Lung (tissue), 12 donors: ENCODE results near the gene TBCD. TPM values are rescaled to one million over a fixed set of nuclear protein-coding genes. Genes with fewer than 3 reads are reported as not detected.

ENCODE experiments used
- ATAC-seq: fragments of 200-7000 bp; cut with Tn5 transposase; one replicate; pipeline ENCODE4 v1.9.1; 2020; ENCODE audit warnings: moderate number of reproducible peaks; ENCODE audit not compliant: insufficient read depth, low FRiP score
- DNase-seq, 3 donors: peaks; one replicate each; pipeline ENCODE4 v3.0.0-alpha.2; 2013 to 2017
- H3K27ac ChIP-seq, 2 donors: one replicate each; pipeline ENCODE4 v1.5.1; 2013; ENCODE audit warnings: mild to moderate bottlenecking in 2 of 2, moderate library complexity in 2 of 2, control low read depth in 1 of 2, inconsistent platforms in 1 of 2, low read depth in 1 of 2, low read length in 1 of 2
- H3K27me3 ChIP-seq, 3 donors: one replicate each; pipeline ENCODE4 v1.5.1; 2013; ENCODE audit warnings: low read length in 2 of 3; ENCODE audit not compliant: control insufficient read depth in 3 of 3, insufficient read depth in 3 of 3
- H3K36me3 ChIP-seq, 4 donors: one replicate each; pipeline ENCODE4 v1.5.1; 2013; ENCODE audit warnings: low read length in 4 of 4, mild to moderate bottlenecking in 1 of 4, moderate library complexity in 1 of 4; ENCODE audit not compliant: control insufficient read depth in 4 of 4, insufficient read depth in 4 of 4
- H3K4me1 ChIP-seq, 5 donors: one replicate each; pipeline ENCODE4 v1.5.1; 2013; ENCODE audit warnings: low read length in 5 of 5, mild to moderate bottlenecking in 2 of 5, moderate library complexity in 1 of 5; ENCODE audit not compliant: control insufficient read depth in 5 of 5, insufficient read depth in 5 of 5
- H3K4me3 ChIP-seq: one replicate; pipeline ENCODE4 v1.5.1; 2013; ENCODE audit warnings: mild to moderate bottlenecking, control low read depth, moderate library complexity
- H3K9ac ChIP-seq, 2 donors: one replicate each; pipeline ENCODE4 v1.5.1; 2013; ENCODE audit warnings: low read length in 2 of 2, control low read depth in 1 of 2; ENCODE audit not compliant: insufficient read depth in 1 of 2
- H3K9me3 ChIP-seq, 4 donors: one replicate each; pipeline ENCODE4 v1.5.1; 2013; ENCODE audit warnings: low read length in 3 of 4, mild to moderate bottlenecking in 1 of 4, moderate library complexity in 1 of 4; ENCODE audit not compliant: control insufficient read depth in 4 of 4, insufficient read depth in 3 of 4
- CTCF ChIP-seq: IDR thresholded peaks from 2 replicates; pipeline ENCODE4 v1.5.1; 2012; ENCODE audit warnings: mild to moderate bottlenecking; ENCODE audit errors: control extremely low read depth, extremely low read depth
- WGBS, 2 donors: extraction: QIAGEN DNeasy Blood & Tissue Kit; methylation state at CpG; one replicate each; pipeline ENCODE4 v1.1.7; 2013; 5-methylcytosine and 5-hydroxymethylcytosine counted together
- polyA plus RNA-seq, 2 donors: library from polyadenylated mRNA; stranded (reverse); fragments of 200-250 nt; gene quantifications; one replicate each; pipeline ENCODE4 v1.2.1, GENCODE V29; 2013
- total RNA-seq, 2 donors: library from RNA; depleted of rRNA in 1 of 2; stranded (reverse); fragments of >200 nt in 1 of 2; gene quantifications; one replicate each; pipeline ENCODE4 v1.2.1, GENCODE V29; 2014 to 2021
- donor health status: control.
- donor health status: control.
- donor health status: Bipolar disorder and iron deficiency.
- donor health status: healthy.
- donor health status: DM: yes; HTN: yes; CAD: no.

TBCD gene
- total and polyA plus RNA-seq, 4 donors: 57.6 to 119 (median 90.3) TPM

- no peak overlapping the region for H3K9ac ChIP-seq
- DNase-seq (no peak), ATAC-seq (no peak)
- TF ChIP-seq CTCF: no peak
- peaks cover 0 to 2% (median 0%) of the 10 kb centered on the region in 5 donors for H3K4me1 ChIP-seq
- no peak overlapping the region for H3K4me3 ChIP-seq
- no peaks in the 10 kb centered on the region for H3K27me3 ChIP-seq
- 93 to 97% methylated on average over 13 of the region's 13 CpGs for WGBS, 2 donors
- H3K9me3 ChIP-seq: no peaks in the 10 kb centered on the region
- no peak overlapping the region for H3K27ac ChIP-seq
- peaks cover 0 to 11% (median 3%) of the 10 kb centered on the region in 4 donors for H3K36me3 ChIP-seq
Measured at GRCh38 chr17:82790391-82790790, 38.5 kb downstream of the TBCD start.

GRCh38 chr17:82791532-82791931 lies 39.7 kb downstream of the TBCD start:
- Histone ChIP-seq H3K4me1 (peaks cover 0 to 5% (median 0%) of the 10 kb centered on the region in 5 donors), H3K27me3 (no peaks in the 10 kb centered on the region), H3K9ac (no peak overlapping the region), H3K27ac (no peak overlapping the region), H3K4me3 (no peak overlapping the region), H3K36me3 (peaks cover 0 to 15% (median 3%) of the 10 kb centered on the region in 4 donors), H3K9me3 (no peaks in the 10 kb centered on the region)
- no peak for TF ChIP-seq CTCF
- DNase-seq: no peak
- ATAC-seq: no peak
- WGBS, 2 donors: 93 to 96% methylated on average over 12 of the region's 12 CpGs

- Histone ChIP-seq H3K36me3 (peaks cover 0 to 16% (median 3%) of the 10 kb centered on the region in 4 donors), H3K27me3 (no peaks in the 10 kb centered on the region), H3K27ac (no peak overlapping the region), H3K9me3 (no peaks in the 10 kb centered on the region), H3K9ac (no peak overlapping the region), H3K4me3 (no peak overlapping the region), H3K4me1 (peaks cover 0 to 5% (median 0%) of the 10 kb centered on the region in 5 donors)
- ATAC-seq (no peak), DNase-seq (no peak)
- no peak for TF ChIP-seq CTCF
- WGBS, 2 donors: 87 to 92% methylated on average over 15 of the region's 15 CpGs
Measured at GRCh38 chr17:82793974-82794630, 42.2 kb downstream of the TBCD start.
